MM.1S (cell line): ENCODE data around the gene PNMA3.

ENCODE experiments used
- DNase-seq: peaks from one replicate; pipeline ENCODE4 v3.0.0-alpha.2; 2015
- H2AFZ ChIP-seq: fragments of 300-600 bp; sonication (generic); 2 replicates; pipeline ENCODE4 v1.6.0; 2016; ENCODE audit warnings: antibody characterized with exemption, low read length
- H3F3A ChIP-seq: fragments of 300-600 bp; sonication (generic); 2 replicates; pipeline ENCODE4 v1.6.1; 2016; ENCODE audit warnings: mild to moderate bottlenecking, antibody characterized with exemption, low read length, moderate library complexity, mixed read lengths; ENCODE audit not compliant: insufficient read depth
- H3K27ac ChIP-seq: fragments of 300-600 bp; sonication (generic); 2 replicates; pipeline ENCODE4 v1.5.1; 2016; ENCODE audit warnings: mild to moderate bottlenecking, low read length
- H3K27me3 ChIP-seq: fragments of 300-600 bp; sonication (generic); replicated peaks from 2 replicates; pipeline ENCODE4 v1.6.0; 2016; ENCODE audit warnings: low read length; ENCODE audit not compliant: insufficient read depth
- H3K36me3 ChIP-seq: fragments of 300-600 bp; sonication (generic); replicated peaks from 2 replicates; pipeline ENCODE4 v1.6.1; 2016; ENCODE audit warnings: mild to moderate bottlenecking, low read length, mixed read lengths; ENCODE audit not compliant: insufficient read depth
- H3K4me1 ChIP-seq: fragments of 300-600 bp; sonication (generic); 2 replicates; pipeline ENCODE4 v1.6.1; 2016; ENCODE audit warnings: low read length, mixed read lengths
- H3K4me2 ChIP-seq: fragments of 300-600 bp; sonication (generic); 2 replicates; pipeline ENCODE4 v1.6.0; 2016; ENCODE audit warnings: low read depth, low read length
- H3K4me3 ChIP-seq: fragments of 300-600 bp; sonication (generic); 2 replicates; pipeline ENCODE4 v1.5.1; 2016; ENCODE audit warnings: low read length, mixed read lengths
- H3K79me2 ChIP-seq: fragments of 300-600 bp; sonication (generic); 2 replicates; pipeline ENCODE4 v1.6.1; 2016; ENCODE audit warnings: mixed run types, low read length, mixed read lengths
- H3K9ac ChIP-seq: fragments of 300-600 bp; sonication (generic); 2 replicates; pipeline ENCODE4 v1.6.1; 2016; ENCODE audit warnings: low read length, mixed read lengths
- H3K9me2 ChIP-seq: fragments of 300-600 bp; sonication (generic); replicated peaks from 2 replicates; pipeline ENCODE4 v1.6.1; 2016; ENCODE audit warnings: mild to moderate bottlenecking, low read length, mixed read lengths; ENCODE audit not compliant: insufficient read depth
- H3K9me3 ChIP-seq: fragments of 300-600 bp; sonication (generic); replicated peaks from 2 replicates; pipeline ENCODE4 v1.6.1; 2016; ENCODE audit warnings: mild to moderate bottlenecking, low read length, mixed read lengths; ENCODE audit not compliant: insufficient read depth
- H4K20me1 ChIP-seq: fragments of 300-600 bp; sonication (generic); 2 replicates; pipeline ENCODE4 v1.6.1; 2016; ENCODE audit warnings: mild to moderate bottlenecking, low read length, moderate library complexity, mixed read lengths; ENCODE audit not compliant: insufficient read depth
- CTCF ChIP-seq: fragments of 300-600 bp; sonication (generic); IDR thresholded peaks from 2 replicates; pipeline ENCODE4 v1.5.1; 2016; ENCODE audit warnings: antibody characterized with exemption, low read length, mixed read lengths
- EZH2 ChIP-seq: fragments of 300-600 bp; sonication (generic); optimal IDR thresholded peaks from 2 replicates; pipeline ENCODE3; 2017; ENCODE audit warnings: low read depth, mild to moderate bottlenecking, antibody characterized with exemption, low read length, mixed read lengths
- EZH2phosphoT487 ChIP-seq: fragments of 300-600 bp; sonication (generic); IDR thresholded peaks from 2 replicates; pipeline ENCODE4 v1.6.1; 2018; ENCODE audit warnings: antibody characterized with exemption, low read length

The PNMA3 gene

DNA sequence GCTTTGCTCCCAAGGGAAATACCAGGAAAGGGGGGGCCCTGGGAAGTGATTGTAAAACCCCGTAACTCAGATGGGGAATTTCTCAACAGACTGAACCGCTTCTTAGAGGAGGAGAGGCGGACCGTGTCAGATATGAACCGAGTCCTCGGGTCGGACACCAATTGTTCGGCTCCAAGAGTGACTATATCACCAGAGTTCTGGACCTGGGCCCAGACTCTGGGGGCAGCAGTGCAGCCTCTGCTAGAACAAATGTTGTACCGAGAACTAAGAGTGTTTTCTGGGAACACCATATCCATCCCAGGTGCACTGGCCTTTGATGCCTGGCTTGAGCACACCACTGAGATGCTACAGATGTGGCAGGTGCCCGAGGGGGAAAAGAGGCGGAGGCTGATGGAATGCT lies 1.0 kb downstream of the PNMA3 start:
- no peaks in the 10 kb centered on the region for H4K20me1 ChIP-seq

DNA sequence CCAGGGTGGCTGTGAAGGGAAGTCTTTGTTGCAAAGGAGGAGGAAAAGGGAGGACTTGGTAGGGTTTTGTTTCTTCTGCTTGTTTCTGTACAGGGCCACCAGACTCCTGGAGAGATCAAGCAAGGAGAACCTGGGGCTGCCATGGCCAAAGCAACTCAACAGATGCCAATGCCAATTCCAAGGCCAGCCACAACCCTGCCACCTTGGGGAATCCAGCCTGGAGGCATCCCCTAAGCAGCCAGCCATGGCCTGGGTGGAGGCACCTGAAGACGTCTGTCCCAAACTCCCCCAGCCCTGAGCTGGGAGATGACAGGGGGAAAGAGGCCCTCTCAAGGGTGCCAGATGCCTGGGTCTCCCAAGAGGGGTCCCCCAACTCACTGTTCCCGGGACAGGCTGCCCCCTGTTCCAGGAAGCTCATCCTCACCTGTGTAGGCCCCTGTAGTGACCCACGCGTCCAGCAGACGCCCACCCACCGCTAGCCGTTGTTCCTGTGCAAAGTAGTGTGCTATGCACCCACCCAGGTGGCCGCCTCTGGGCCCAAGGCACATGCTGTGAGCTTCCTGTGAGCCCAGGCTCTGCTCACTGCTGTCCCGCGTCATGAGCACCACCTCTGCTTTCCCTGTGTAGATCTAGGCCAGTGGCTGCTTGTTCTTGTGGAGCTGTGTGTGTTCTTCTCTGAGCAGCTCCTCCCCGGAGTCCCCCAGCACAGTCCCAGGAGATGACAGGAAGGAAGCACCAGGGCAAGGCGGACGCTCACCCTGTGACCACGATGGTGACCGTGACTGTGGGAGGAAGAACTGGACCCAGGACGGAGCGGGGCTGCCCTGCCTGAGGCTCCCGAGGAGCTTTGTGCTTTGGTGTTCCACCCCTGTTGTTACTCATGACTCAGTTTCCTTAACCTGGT lies 3.2 kb downstream of the PNMA3 start:
- Histone ChIP-seq H2AFZ (no peak overlapping the region), H3F3A (no peaks in the 10 kb centered on the region), H3K27me3 (no peaks in the 10 kb centered on the region), H4K20me1 (no peaks in the 10 kb centered on the region), H3K4me3 (no peak overlapping the region), H3K4me1 (no peaks in the 10 kb centered on the region), H3K9me2 (no peaks in the 10 kb centered on the region), H3K36me3 (no peaks in the 10 kb centered on the region), H3K27ac (no peak overlapping the region), H3K4me2 (no peak overlapping the region), H3K9me3 (no peaks in the 10 kb centered on the region), H3K9ac (no peak overlapping the region), H3K79me2 (no peaks in the 10 kb centered on the region)
- TF ChIP-seq EZH2phosphoT487 (no peak), CTCF (no peak), EZH2 (no peak)
- no peak for DNase-seq

More for the DNA sequence above, 1.0 kb downstream of the PNMA3 start:
- no peaks in the 10 kb centered on the region for H3K79me2 ChIP-seq
- no peak overlapping the region for H3K4me2 ChIP-seq
- no peaks in the 10 kb centered on the region for H3K27me3 ChIP-seq
- H3K36me3 ChIP-seq = no peaks in the 10 kb centered on the region
- H3K4me1 ChIP-seq = no peaks in the 10 kb centered on the region
- H2AFZ ChIP-seq = no peak overlapping the region
- H3K4me3 ChIP-seq = no peak overlapping the region
- no peak overlapping the region for H3K9ac ChIP-seq
- H3K9me2 ChIP-seq = no peaks in the 10 kb centered on the region
- H3F3A ChIP-seq = no peaks in the 10 kb centered on the region
- no peak for DNase-seq
- no peak for TF ChIP-seq EZH2
- TF ChIP-seq CTCF = no peak
- TF ChIP-seq EZH2phosphoT487 = no peak
- H3K27ac ChIP-seq = no peak overlapping the region
- H3K9me3 ChIP-seq = no peaks in the 10 kb centered on the region

GRCh38 chrX:153060095-153060445 lies 3.8 kb downstream of the PNMA3 start:
- H3K9me2 ChIP-seq = no peaks in the 10 kb centered on the region
- no peaks in the 10 kb centered on the region for H4K20me1 ChIP-seq
- DNase-seq = no peak
- H2AFZ ChIP-seq = no peak overlapping the region
- H3K4me1 ChIP-seq = no peaks in the 10 kb centered on the region
- TF ChIP-seq EZH2 (no peak), CTCF (no peak), EZH2phosphoT487 (no peak)
- H3F3A ChIP-seq = no peaks in the 10 kb centered on the region
- no peaks in the 10 kb centered on the region for H3K9me3 ChIP-seq
- no peak overlapping the region for H3K9ac ChIP-seq
- H3K79me2 ChIP-seq = no peaks in the 10 kb centered on the region
- no peaks in the 10 kb centered on the region for H3K27me3 ChIP-seq
- H3K36me3 ChIP-seq = no peaks in the 10 kb centered on the region
- no peak overlapping the region for H3K4me3 ChIP-seq
- H3K27ac ChIP-seq = no peak overlapping the region
- no peak overlapping the region for H3K4me2 ChIP-seq
